ENCODE measurements around the gene PLCG1. TPM values are rescaled to one million over a fixed set of nuclear protein-coding genes. Genes with fewer than 3 reads are reported as not detected.

The PLCG1 gene
- total RNA-seq, 1 experiment from 2014 or later = 68.8 TPM

DNA sequence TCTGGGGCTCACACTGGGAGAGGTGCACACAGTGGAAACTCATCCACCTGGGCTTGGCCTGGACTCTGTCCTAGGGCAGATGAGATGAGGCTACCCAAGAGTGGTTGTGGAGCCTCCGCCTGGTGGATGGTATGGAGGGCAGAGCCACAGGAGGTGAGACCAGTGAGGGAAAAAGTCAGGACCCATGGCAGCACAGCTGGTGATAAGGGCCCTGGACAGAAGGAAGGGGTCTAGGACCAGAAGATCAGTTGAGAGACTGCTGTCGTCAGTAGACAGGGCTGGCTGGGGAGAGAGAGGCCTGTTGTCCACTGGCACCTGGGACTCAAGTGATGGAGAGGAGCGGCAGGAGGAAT, 29.8 kb downstream of the PLCG1 start:
- H3K27me3 ChIP-seq (ENCODE audit: low read length) = no peaks in the 10 kb centered on the region
- no TSS peak for BruUV-seq (replicated peaks)
- H3K36me3 ChIP-seq (ENCODE audit: low read depth, low read length) = peaks cover 47% of the 10 kb centered on the region
- no peaks in the 10 kb centered on the region for H3K79me2 ChIP-seq (ENCODE audit: low read length)
- no peak for DNase-seq
- H3K9ac ChIP-seq (ENCODE audit: low read length) = no peak overlapping the region
- no peaks in the 10 kb centered on the region for H3K9me2 ChIP-seq (replicated peaks; ENCODE audit: low read length)
- no peaks in the 10 kb centered on the region for H3K9me3 ChIP-seq (ENCODE audit: low read length)
- peaks cover 8% of the 10 kb centered on the region for H3K4me1 ChIP-seq (ENCODE audit: insufficient read depth, low read length)
- no peak overlapping the region for H2AFZ ChIP-seq (ENCODE audit: low read length)
- ATAC-seq = no peak
- intact Hi-C loops (cut with micrococcal nuclease) = no loop called here
- no peaks in the 10 kb centered on the region for H4K20me1 ChIP-seq (ENCODE audit: low read length)
- CTCF ChIA-PET = no interaction called here
- no peak for TF ChIP-seq EZH2 (IDR thresholded peaks at IDR 0.05; ENCODE audit: low read length, unreplicated experiment)
- TF ChIP-seq, protein P1, sequence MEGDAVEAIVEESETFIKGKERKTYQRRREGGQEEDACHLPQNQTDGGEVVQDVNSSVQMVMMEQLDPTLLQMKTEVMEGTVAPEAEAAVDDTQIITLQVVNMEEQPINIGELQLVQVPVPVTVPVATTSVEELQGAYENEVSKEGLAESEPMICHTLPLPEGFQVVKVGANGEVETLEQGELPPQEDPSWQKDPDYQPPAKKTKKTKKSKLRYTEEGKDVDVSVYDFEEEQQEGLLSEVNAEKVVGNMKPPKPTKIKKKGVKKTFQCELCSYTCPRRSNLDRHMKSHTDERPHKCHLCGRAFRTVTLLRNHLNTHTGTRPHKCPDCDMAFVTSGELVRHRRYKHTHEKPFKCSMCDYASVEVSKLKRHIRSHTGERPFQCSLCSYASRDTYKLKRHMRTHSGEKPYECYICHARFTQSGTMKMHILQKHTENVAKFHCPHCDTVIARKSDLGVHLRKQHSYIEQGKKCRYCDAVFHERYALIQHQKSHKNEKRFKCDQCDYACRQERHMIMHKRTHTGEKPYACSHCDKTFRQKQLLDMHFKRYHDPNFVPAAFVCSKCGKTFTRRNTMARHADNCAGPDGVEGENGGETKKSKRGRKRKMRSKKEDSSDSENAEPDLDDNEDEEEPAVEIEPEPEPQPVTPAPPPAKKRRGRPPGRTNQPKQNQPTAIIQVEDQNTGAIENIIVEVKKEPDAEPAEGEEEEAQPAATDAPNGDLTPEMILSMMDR (conservative IDR thresholded peaks at IDR 0.05; ENCODE audit: low read depth, low read length) = no peak
- no peak for TF ChIP-seq EZH2phosphoT487 (IDR thresholded peaks at IDR 0.05; ENCODE audit: borderline replicate concordance, low read length)
- POLR2A ChIA-PET (ENCODE audit: unreplicated experiment) = no interaction called here
- H3K4me3 ChIP-seq (ENCODE audit: low read length) = no peak overlapping the region
- no peaks in the 10 kb centered on the region for H3F3A ChIP-seq (ENCODE audit: low read length, unreplicated experiment)
- H3K27ac ChIP-seq (ENCODE audit: low read length) = no peak overlapping the region
- H3K4me2 ChIP-seq (ENCODE audit: low read length) = no peak overlapping the region

DNA sequence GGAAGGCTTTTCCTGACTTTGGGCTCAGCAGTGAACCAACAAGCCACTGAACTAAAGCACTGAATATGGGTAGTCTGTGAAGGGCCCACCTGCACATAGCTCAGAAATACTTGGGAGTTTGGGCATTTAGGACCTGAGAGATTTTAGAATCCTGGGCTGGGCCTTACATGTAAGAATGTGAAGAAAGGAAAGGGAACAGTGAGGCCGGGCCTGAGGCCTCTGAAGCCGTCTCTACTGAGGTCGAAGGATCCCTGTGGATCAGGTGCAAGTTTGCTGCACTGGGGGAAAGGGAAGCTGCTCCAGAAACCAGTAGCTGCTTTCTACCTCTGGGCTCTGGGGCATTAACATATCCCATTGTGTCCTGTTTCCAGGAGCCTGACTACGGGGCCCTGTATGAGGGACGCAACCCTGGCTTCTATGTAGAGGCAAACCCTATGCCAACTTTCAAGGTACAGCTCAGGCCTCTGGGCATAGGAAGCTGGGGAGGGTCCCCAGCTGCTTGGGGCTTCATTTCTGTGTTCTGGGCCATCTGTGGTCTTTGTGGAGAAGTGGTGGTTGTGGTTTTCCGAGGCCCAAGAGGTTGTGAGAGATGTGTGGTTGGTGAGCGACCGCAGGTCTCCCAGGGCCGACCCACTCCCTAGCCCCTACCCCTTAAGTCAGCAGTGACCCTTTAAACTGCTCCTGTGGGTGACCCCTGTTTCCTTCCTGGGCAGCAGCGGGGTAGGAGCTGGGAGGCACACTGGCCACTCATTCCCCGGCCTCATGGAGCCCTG, 30.3 kb downstream of the PLCG1 start:
- no TSS peak for BruUV-seq (replicated peaks)
- POLR2A ChIA-PET (ENCODE audit: unreplicated experiment) = no interaction called here
- no peaks in the 10 kb centered on the region for H3K79me2 ChIP-seq (ENCODE audit: low read length)
- no peak overlapping the region for H2AFZ ChIP-seq (ENCODE audit: low read length)
- intact Hi-C loops (cut with micrococcal nuclease) = no loop called here
- H3K27me3 ChIP-seq (ENCODE audit: low read length) = no peaks in the 10 kb centered on the region
- H3K36me3 ChIP-seq (ENCODE audit: low read depth, low read length) = peaks cover 47% of the 10 kb centered on the region
- peaks cover 8% of the 10 kb centered on the region for H3K4me1 ChIP-seq (ENCODE audit: insufficient read depth, low read length)
- DNase-seq (no peak), ATAC-seq (no peak)
- no peaks in the 10 kb centered on the region for H3K9me2 ChIP-seq (replicated peaks; ENCODE audit: low read length)
- no peaks in the 10 kb centered on the region for H4K20me1 ChIP-seq (ENCODE audit: low read length)
- no peak overlapping the region for H3K9ac ChIP-seq (ENCODE audit: low read length)
- no peak for TF ChIP-seq EZH2phosphoT487 (IDR thresholded peaks at IDR 0.05; ENCODE audit: borderline replicate concordance, low read length)
- TF ChIP-seq EZH2 (IDR thresholded peaks at IDR 0.05; ENCODE audit: low read length, unreplicated experiment) = no peak
- TF ChIP-seq, protein P1 (conservative IDR thresholded peaks at IDR 0.05; ENCODE audit: low read depth, low read length) = no peak
- H3K27ac ChIP-seq (ENCODE audit: low read length) = no peak overlapping the region
- CTCF ChIA-PET = no interaction called here
- H3F3A ChIP-seq (ENCODE audit: low read length, unreplicated experiment) = no peaks in the 10 kb centered on the region
- no peak overlapping the region for H3K4me3 ChIP-seq (ENCODE audit: low read length)
- H3K9me3 ChIP-seq (ENCODE audit: low read length) = no peaks in the 10 kb centered on the region
- H3K4me2 ChIP-seq (ENCODE audit: low read length) = no peak overlapping the region

All from PC-3 (cell line).